PC-9 (cell line): ENCODE results near the gene CSNK1G2. TPM values are rescaled to one million over a fixed set of nuclear protein-coding genes. Genes with fewer than 3 reads are reported as not detected.

Experiments
- BruUV-seq: library from RNA; stranded (reverse); fragments of 400-500 nt; replicated peaks from 2 replicates; lab custom pipeline; 2021; lab: Mats Ljungman, UMichigan
- CTCF ChIA-PET: fragments of 300-600 bp; sonication (Branson Sonifier 250); formaldehyde crosslinking; loops from one replicate; lab custom pipeline; 2022; ENCODE audit warnings: antibody characterized with exemption; lab: Charles Lee
- POLR2A ChIA-PET: fragments of 300-600 bp; sonication (Branson Sonifier 250); formaldehyde crosslinking; loops from one replicate; lab custom pipeline; 2022; ENCODE audit warnings: antibody characterized with exemption; ENCODE audit not compliant: unreplicated experiment; lab: Charles Lee
- DNase-seq, 2 experiments: peaks; one replicate each; pipeline versions ENCODE4 v3.0.0 to v3.0.0-alpha.2; 2015 to 2022; ENCODE audit warnings: mixed read lengths in 1 of 2
- H2AFZ ChIP-seq: fragments of 200-600 bp; sonication (generic); 2 replicates; pipeline ENCODE4 v1.8.1; 2017; ENCODE audit warnings: antibody characterized with exemption
- H3F3A ChIP-seq: fragments of 200-600 bp; sonication (generic); 2 replicates; pipeline ENCODE4 v1.8.1; 2017; ENCODE audit warnings: antibody characterized with exemption, mild to moderate bottlenecking, low read depth; ENCODE audit not compliant: insufficient read depth
- H3K27ac ChIP-seq: fragments of 200-600 bp; sonication (generic); 2 replicates; pipeline ENCODE4 v1.6.1; 2016; ENCODE audit warnings: mixed run types
- H3K27me3 ChIP-seq: fragments of 200-600 bp; sonication (generic); 2 replicates; pipeline ENCODE4 v1.6.1; 2016; ENCODE audit warnings: low read depth, mixed run types; ENCODE audit not compliant: insufficient read depth
- H3K36me3 ChIP-seq: fragments of 200-600 bp; sonication (generic); 2 replicates; pipeline ENCODE4 v1.6.1; 2016; ENCODE audit warnings: low read depth, mixed run types
- H3K4me1 ChIP-seq: fragments of 200-600 bp; sonication (generic); replicated peaks from 2 replicates; pipeline ENCODE4 v1.6.1; 2016; ENCODE audit warnings: mixed run types; ENCODE audit not compliant: insufficient read depth
- H3K4me2 ChIP-seq: fragments of 200-600 bp; sonication (generic); 2 replicates; pipeline ENCODE4 v1.6.1; 2017; ENCODE audit warnings: mixed run types
- H3K4me3 ChIP-seq: fragments of 200-600 bp; sonication (generic); 2 replicates; pipeline ENCODE4 v1.6.1; 2016; ENCODE audit warnings: mixed run types
- H3K79me2 ChIP-seq: fragments of 200-600 bp; sonication (generic); 2 replicates; pipeline ENCODE4 v1.6.1; 2017; ENCODE audit warnings: low read depth, mixed run types
- H3K9me2 ChIP-seq: fragments of 200-600 bp; sonication (generic); 2 replicates; pipeline ENCODE4 v1.8.1; 2017; ENCODE audit warnings: mild to moderate bottlenecking; ENCODE audit not compliant: insufficient read depth
- H3K9me3 ChIP-seq: fragments of 200-600 bp; sonication (generic); 2 replicates; pipeline ENCODE4 v1.8.1; 2016; ENCODE audit warnings: low read depth; ENCODE audit not compliant: insufficient read depth
- H4K20me1 ChIP-seq: fragments of 200-600 bp; sonication (generic); 2 replicates; pipeline ENCODE4 v1.8.1; 2017; ENCODE audit not compliant: insufficient read depth
- EZH2 ChIP-seq: fragments of 200-600 bp; sonication (generic); IDR thresholded peaks from 2 replicates; pipeline ENCODE4 v1.8.0; 2017; ENCODE audit warnings: antibody characterized with exemption, low read depth
- intact Hi-C: fragments of 100-400 bp; cut with micrococcal nuclease; formaldehyde crosslinking; loops from one replicate; pipeline ENCODE4 v1.10.0; 2022; ENCODE audit not compliant: unreplicated experiment
- total RNA-seq: library from RNA; stranded (reverse); gene quantifications from 2 replicates; pipeline ENCODE4 v1.2.3, GENCODE V29; 2021
- TF ChIP-seq, protein P1 (sequence below): fragments of 200-600 bp; sonication (generic); conservative IDR thresholded peaks from 2 replicates; pipeline ENCODE4 v1.6.1; 2017; ENCODE audit warnings: mixed run types, antibody characterized with exemption, mild to moderate bottlenecking, moderate library complexity

The CSNK1G2 gene
- total RNA-seq, 1 experiment from 2014 or later = 58.2 TPM

GRCh38 chr19:1975162-1975480, 34.1 kb downstream of the CSNK1G2 start:
- no peaks in the 10 kb centered on the region for H3K79me2 ChIP-seq
- H3F3A ChIP-seq = no peaks in the 10 kb centered on the region
- POLR2A ChIA-PET = no interaction called here

DNA sequence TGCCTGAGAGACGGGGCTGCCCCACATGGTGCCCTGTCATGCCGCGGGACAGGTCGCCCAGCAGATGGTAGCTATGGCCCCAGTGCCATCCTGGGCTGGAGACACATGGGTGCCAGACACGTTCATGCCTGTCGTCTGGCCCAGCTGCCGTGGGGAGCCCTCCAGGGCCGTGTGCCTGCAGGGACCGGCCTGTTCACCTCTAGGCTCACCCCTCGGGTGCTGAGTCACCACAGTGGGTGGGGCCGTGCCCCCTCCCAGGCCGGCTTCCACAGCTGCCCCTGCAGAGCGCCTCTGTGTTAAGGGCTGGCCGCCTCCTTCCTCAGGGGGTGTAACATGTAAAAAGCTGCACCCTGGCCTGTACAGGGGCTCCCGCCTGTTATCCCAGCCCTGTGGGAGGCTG, 36.1 kb downstream of the CSNK1G2 start:
- Histone ChIP-seq H3K27me3 (no peaks in the 10 kb centered on the region), H3K4me3 (no peak overlapping the region), H2AFZ (no peak overlapping the region), H3K36me3 (no peaks in the 10 kb centered on the region), H3K27ac (no peak overlapping the region), H3K4me1 (no peaks in the 10 kb centered on the region), H3K79me2 (no peaks in the 10 kb centered on the region), H3K9me2 (no peaks in the 10 kb centered on the region), H3K9me3 (no peaks in the 10 kb centered on the region), H4K20me1 (peaks cover 4% of the 10 kb centered on the region; the same call in 1 of the 2 replicates), H3F3A (no peaks in the 10 kb centered on the region), H3K4me2 (no peak overlapping the region)
- intact Hi-C loops = no loop called here
- ChIA-PET POLR2A (interaction anchor here (0.5 kb wide), 1 partner anchor 205 kb away, joined by 3 read pairs; no protein-coding TSS in a partner anchor), CTCF (no interaction called here)
- BruUV-seq = no TSS peak
- no peak for DNase-seq
- TF ChIP-seq EZH2 = no peak
- TF ChIP-seq, protein P1, sequence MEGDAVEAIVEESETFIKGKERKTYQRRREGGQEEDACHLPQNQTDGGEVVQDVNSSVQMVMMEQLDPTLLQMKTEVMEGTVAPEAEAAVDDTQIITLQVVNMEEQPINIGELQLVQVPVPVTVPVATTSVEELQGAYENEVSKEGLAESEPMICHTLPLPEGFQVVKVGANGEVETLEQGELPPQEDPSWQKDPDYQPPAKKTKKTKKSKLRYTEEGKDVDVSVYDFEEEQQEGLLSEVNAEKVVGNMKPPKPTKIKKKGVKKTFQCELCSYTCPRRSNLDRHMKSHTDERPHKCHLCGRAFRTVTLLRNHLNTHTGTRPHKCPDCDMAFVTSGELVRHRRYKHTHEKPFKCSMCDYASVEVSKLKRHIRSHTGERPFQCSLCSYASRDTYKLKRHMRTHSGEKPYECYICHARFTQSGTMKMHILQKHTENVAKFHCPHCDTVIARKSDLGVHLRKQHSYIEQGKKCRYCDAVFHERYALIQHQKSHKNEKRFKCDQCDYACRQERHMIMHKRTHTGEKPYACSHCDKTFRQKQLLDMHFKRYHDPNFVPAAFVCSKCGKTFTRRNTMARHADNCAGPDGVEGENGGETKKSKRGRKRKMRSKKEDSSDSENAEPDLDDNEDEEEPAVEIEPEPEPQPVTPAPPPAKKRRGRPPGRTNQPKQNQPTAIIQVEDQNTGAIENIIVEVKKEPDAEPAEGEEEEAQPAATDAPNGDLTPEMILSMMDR = no peak

More at GRCh38 chr19:1975162-1975480, 34.1 kb downstream of the CSNK1G2 start:
- intact Hi-C loops = no loop called here
- Histone ChIP-seq H3K9me2 (no peaks in the 10 kb centered on the region), H3K9me3 (no peaks in the 10 kb centered on the region), H3K27me3 (no peaks in the 10 kb centered on the region), H3K4me2 (no peak overlapping the region), H3K4me1 (no peaks in the 10 kb centered on the region), H3K36me3 (no peaks in the 10 kb centered on the region), H4K20me1 (peaks cover 4% of the 10 kb centered on the region; the same call in 1 of the 2 replicates), H2AFZ (no peak overlapping the region), H3K27ac (no peak overlapping the region), H3K4me3 (no peak overlapping the region)
- no TSS peak for BruUV-seq
- CTCF ChIA-PET = no interaction called here
- no peak for DNase-seq
- TF ChIP-seq, protein P1 = no peak
- TF ChIP-seq EZH2 = no peak

- intact Hi-C loops = no loop called here
- BruUV-seq = no TSS peak
- CTCF ChIA-PET = no interaction called here
Measured at GRCh38 chr19:1978346-1978894, 37.4 kb downstream of the CSNK1G2 start.

More at GRCh38 chr19:1978346-1978894, 37.4 kb downstream of the CSNK1G2 start:
- Histone ChIP-seq H3K27me3 (no peaks in the 10 kb centered on the region), H4K20me1 (peaks cover 2% of the 10 kb centered on the region; the same call in 1 of the 2 replicates), H3F3A (no peaks in the 10 kb centered on the region), H3K4me1 (no peaks in the 10 kb centered on the region), H3K9me2 (no peaks in the 10 kb centered on the region), H3K9me3 (no peaks in the 10 kb centered on the region), H3K36me3 (no peaks in the 10 kb centered on the region), H3K27ac (no peak overlapping the region), H2AFZ (no peak overlapping the region), H3K4me2 (no peak overlapping the region), H3K79me2 (no peaks in the 10 kb centered on the region), H3K4me3 (no peak overlapping the region)
- no peak for DNase-seq
- POLR2A ChIA-PET = no interaction called here
- TF ChIP-seq, protein P1 = no peak
- no peak for TF ChIP-seq EZH2
